T-helper 2 cell (primary cell): ENCODE data around the gene MBOAT2.
"Not testable (repeated sequence)": the region's sequence is repeated elsewhere in the genome, so short reads cannot be mapped to it uniquely, and the experiment has no call there.

Experiments
- DNase-seq, 5 experiments: peaks; one replicate each; pipeline versions ENCODE4 v3.0.0 to v3.0.0-alpha.2; 2012 to 2022

The MBOAT2 gene

GRCh38 chr2:8953525-8953924, 50.0 kb downstream of the MBOAT2 start:
- DNase-seq, result no peak

GRCh38 chr2:8939486-8940114, 63.9 kb downstream of the MBOAT2 start:
- DNase-seq, result no peak

DNA sequence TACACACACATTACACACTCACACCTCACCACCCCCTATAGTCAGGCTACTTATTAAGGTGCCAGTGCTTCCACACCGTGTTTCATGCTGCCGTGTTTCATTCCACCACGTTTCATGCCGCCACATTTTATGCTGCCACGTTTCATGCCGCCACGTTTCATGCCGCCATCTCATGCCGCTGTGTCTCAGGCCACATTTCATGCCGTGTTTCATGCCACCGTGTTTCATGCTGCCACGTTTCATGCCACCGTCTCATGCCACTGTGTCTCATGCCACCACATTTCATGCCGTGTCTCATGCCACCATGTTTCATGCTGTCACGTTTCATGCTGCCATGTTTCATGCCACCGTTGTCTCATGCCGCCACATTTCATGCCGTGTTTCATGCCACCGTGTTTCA, 65.1 kb downstream of the MBOAT2 start:
- no peak for DNase-seq

- no peak for DNase-seq
These were observed 67.5 kb downstream of the MBOAT2 start for GRCh38 chr2:8935982-8936381.

DNA sequence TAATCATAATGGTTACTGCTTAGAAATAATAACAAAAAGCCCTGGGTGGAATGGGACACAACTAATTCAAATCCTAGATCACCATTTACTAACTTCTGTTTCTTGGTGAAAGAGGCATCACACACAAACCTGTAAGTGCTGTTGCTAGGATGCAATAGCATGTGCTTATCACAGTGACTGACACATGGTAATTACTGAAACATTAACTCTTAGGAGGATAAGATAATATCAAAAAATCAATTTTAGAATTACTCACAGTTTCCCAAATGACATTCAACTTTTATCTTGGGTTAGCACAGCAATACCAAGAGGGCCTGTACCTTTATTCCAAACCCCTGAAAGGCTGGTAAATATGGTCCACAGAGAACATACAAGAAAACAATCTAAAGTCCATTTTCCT, 69.1 kb downstream of the MBOAT2 start:
- no peak for DNase-seq

DNA sequence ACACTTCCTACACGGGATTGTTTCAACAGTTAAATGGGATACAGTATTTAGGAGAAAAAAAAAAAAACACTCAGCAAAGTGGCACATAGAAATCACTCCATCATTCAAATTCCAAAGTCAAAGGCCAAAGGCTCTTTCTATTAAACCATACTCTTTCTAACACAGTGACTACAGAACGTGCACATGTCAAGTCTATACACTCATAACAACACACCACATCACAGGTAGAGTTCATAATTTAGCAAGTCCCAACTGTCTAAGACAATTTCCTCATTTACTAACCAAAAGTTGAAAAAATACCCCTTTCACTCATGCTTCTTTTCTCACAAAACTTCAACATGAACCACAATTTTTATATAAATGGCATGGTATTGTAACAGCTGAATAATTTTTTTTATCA, 70.8 kb downstream of the MBOAT2 start:
- no peak for DNase-seq

GRCh38 chr2:8930185-8930584, 73.3 kb downstream of the MBOAT2 start:
- not testable (repeated sequence) for DNase-seq

GRCh38 chr2:8929128-8929527, 74.4 kb downstream of the MBOAT2 start:
- DNase-seq, result no peak

DNA sequence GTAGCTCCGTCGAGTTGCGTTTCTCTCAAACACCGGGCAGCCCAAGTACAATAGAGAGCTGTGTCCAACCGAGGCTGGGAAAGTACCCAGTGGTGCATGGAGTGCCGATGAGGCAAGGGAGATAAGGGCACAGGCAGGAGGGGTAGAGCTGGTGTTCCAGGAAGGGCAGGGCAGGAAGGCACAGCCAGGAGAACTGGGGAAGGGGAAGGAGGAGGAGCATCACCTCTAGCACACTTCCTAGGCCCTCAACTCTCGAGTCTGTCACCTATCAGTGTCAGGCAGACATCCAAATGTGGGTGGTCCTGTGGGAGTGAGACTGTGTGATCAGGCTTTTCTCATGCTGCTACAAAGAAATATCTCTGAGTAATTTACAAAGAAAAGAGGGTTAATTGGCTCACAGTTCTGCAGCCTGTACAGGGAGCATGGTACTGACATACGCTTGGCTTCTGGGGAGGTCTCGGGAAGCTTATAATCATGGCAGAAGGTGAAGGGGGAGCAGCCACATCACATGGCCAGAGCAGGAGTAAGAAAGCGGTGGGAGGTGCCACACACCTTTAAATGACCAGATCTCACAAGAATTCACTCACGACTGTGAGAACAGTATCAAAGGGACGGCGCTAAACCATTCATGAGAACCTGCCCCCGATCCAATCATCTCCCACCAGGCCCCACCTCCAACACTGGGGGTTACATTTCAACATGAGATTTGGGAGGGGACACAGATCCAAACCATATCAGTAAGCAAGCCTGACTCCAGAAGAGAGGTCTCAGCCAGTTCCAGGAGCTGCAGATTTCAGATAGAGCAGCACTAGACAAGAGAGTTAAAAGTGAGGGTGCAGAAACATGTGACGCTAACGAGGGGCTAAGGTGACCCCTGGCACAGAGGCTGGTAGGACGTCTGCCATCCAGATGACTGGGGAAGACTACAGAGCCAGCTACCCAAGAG, 75.7 kb downstream of the MBOAT2 start:
- DNase-seq, result no peak

DNA sequence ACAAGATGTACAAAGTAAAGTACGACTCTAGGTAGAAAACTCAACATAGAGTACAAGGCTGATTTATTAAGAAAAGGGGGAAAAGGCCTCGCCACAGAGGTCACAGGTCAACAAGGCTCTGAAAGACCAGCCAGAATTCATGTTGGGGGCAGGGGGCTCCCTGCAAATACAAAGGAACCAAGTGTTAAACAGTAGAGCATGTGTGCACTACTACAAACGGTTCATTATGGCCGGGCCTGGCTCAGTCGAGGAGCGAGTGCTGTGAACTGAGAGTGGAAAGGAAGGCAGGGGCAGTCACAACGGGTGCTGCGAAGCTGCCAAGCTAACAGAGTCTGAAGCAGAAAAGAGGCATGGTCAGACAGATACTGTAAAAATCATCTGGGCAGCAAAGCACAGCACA, 77.1 kb downstream of the MBOAT2 start:
- DNase-seq, result no peak

DNA sequence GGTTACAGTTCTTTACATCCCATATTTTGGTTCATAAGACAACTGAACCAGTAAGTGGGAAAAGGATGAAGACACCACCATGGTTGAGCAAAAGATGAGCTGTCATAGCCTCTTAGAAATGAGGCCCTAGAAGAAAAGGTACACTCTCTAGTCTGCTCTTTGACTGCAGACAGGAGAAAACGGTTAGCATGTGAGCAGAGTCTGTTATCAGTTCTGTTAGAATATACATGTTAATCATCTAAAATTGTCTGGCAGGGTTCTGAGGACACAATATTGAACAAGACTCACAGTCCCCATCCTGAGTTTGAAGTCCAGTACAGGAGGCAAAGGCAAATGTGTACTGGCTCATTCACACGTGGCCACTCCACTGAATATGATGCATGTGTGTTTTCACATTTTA, 78.1 kb downstream of the MBOAT2 start:
- no peak for DNase-seq

DNA sequence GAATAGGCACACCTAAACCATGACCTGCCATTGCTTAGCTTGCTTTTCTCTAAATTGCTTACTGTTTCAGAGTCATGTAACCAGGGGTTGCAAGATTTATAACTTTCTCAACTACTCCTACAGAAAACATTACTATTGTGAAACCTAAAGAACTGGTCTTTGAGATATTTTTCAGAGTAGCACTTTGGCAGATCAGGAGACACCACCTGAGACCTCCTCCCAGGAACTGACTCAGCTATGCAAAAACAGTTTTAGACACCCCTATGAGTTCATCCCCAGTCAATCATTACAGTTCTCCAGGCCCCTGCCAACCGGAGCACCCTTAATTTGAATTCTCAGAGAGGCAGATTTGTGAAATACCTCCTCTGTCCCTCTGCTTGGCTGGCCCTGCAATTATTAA, 80.3 kb downstream of the MBOAT2 start:
- DNase-seq, result no peak

DNA sequence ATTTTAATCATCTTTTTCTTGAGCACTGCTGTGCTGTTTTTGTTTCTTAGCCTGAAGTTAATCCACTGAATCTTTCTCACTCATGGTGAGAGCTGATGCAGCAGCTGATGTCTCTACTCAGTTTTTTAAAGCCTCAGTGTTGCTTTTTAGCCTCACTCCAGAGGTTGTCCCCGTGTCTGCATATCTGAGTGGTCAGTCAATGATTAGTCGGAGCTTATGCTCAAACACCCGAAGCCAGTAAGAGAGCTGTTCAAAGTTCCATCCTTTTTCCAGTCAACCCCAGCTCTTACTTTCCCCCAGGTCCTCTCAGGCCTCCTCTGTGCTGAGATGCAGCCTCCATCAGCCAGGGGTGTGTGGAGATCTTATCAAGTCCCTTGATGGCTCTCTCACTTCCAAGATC, 81.1 kb downstream of the MBOAT2 start:
- DNase-seq, result no peak

- no peak for DNase-seq
These were observed 85.1 kb downstream of the MBOAT2 start for GRCh38 chr2:8918412-8918811.

DNA sequence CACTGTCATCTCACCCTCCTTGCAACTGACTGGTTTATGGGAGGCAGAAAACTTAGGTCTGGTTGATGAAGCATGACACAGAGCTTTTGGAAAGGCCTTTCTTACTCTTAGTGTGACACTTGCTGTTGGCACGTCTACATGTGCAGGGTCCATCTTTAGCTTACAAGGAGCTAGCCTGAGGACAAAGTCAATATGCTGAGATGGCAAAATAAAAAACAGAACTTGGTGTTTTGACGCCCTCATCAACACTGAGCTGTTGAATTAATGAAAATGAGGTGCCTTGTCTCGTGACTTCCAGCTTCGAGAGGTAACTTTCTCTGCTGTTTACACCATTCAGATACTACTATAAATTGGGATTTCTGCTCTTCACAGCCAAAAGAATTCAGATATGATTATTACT, 87.5 kb downstream of the MBOAT2 start:
- no peak for DNase-seq

DNA sequence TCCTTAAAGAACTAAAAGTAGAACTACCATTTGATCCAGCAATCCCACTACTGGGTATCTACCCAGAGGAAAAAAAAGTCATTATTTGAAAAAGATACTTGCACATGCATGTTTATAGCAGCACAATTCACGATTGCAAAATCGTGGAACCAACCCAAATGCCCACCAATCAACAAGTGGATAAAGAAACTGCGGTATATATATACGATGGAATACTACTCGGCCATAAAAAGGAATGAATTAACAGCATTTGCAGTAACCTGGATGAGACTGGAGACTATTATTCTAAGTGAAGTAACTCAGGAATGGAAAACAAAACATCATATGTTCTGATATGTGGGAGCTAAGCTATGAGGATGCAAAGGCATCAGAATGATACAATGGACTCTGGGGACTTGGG, 89.7 kb downstream of the MBOAT2 start:
- DNase-seq, result not testable (repeated sequence)

GRCh38 chr2:8907764-8908288, 95.7 kb downstream of the MBOAT2 start:
- DNase-seq, result no peak

DNA sequence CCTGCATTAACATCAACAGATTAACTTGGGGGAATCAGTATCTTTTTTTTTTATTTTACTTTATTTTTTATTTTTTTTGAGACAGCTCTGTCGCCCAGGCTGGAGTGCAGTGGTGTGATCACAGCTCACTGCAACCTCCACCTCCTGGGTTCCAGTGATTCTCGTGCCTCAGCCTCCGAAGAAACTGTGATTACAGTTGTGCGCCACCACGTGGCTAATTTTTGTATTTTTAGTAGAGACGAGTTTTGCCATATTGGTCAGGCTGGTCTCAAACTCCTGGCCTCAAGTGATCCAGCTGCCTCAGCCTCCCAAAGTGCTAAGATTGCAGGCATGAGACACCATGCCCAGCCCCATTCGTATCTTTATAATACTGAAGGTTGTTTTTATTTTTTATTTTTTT, 99.6 kb downstream of the MBOAT2 start:
- DNase-seq, result not testable (repeated sequence)

DNA sequence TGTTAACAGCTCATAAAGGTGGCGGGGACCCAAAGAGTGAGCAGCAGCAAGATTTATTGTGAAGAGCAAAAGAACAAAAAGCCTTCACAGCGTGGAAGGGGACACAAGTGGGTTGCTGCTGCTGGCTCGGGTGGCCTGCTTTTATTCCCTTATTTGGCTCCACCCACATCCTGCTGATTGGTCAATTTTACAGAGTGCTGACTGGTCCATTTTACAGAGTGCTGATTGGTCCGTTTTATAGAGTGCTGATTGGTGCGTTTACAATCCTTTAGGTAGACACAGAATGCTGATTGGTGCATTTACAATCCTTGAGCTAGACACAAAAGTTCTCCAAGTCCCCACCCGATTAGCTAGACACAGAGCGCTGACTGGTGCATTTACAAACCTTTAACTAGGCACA, 100.7 kb downstream of the MBOAT2 start:
- DNase-seq, result not testable (repeated sequence)

DNA sequence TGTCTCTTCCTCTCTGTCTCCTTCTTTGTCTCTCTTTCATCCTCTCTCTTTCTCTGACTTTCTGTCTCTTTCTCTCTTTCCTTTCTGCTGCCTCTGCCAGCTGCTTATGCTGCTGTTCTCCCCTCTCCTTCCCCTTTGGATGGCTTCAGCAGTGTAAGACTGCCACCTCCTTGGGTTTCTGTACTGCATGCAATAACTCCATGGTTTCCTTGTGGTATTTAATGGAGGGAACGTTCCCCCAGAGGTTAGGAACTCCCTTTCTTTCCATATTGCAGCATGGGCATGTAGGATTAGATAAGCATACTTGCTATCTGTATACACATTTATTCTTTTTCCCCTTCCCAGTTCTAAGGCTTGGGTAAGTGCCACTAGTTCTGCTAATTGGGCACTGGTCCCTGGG, 106.3 kb downstream of the MBOAT2 start:
- DNase-seq, result not testable (repeated sequence)

DNA sequence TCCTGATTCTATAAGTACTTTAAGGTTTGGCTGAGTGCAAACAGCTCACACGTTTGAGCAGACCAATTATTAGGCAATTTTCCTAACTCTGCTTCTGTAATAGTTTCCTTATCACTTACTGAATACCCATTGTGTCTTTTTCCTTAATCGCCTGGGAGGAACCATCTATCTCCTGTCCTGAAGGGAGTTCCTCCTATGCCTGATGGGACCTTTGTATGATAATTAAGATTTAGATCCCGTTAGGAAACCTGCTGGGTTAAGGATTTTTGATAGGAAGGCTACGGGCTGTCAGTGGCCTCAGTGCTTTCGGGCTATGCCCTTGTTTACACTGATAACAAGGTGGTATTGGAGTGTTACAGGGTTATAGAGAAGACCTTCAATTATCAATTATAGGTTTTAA, 106.8 kb downstream of the MBOAT2 start:
- not testable (repeated sequence) for DNase-seq

- not testable (repeated sequence) for DNase-seq
These were observed 108.2 kb downstream of the MBOAT2 start for GRCh38 chr2:8895087-8895912.
